ENCODE measurements around the gene DNAH10. TPM values are rescaled to one million over a fixed set of nuclear protein-coding genes. Genes with fewer than 3 reads are reported as not detected.

Gene DNAH10
- total and polyA plus RNA-seq, 2 donors from 2014 or later: 0.24 to 0.28 TPM

DNA sequence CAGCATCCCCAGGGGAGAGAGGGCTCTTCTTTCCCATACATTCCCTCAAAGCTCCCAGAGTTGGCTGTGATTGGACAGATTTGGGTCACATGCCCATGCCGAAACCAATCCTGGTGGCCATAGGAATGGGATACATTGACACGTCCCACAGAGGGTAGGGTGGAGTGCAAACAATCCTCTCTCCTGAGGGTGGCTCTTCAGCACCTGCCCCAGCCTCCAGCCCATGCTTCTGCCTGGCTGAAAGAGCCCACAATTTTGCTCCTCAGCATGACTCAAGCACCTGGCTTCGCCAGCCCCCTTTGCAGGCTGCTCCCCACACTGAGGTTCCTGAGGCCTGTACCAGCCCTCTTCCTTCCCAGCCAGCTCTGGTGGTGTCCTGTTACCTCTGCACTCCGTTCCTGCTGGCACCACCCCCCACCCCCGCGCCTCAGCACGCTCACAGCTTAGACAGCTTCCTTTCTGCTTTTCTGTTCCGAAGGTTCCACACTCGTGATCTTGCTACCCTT is 138.8 kb downstream of the DNAH10 start:
- no peak overlapping the region for H3K4me3 ChIP-seq (ENCODE audit: low read length in 3 of 3)
- H3K36me3 ChIP-seq (ENCODE audit: control insufficient read depth in 2 of 3, insufficient read depth in 3 of 3, low read length in 3 of 3): no peaks in the 10 kb centered on the region
- no peak overlapping the region for H3K9ac ChIP-seq (ENCODE audit: low read length in 3 of 3)
- no peak for TF ChIP-seq CTCF (IDR thresholded peaks at IDR 0.05; ENCODE audit: borderline replicate concordance, extremely low read depth, insufficient read depth)
- H3K9me3 ChIP-seq (ENCODE audit: control insufficient read depth in 2 of 3, insufficient read depth in 1 of 3, low read length in 3 of 3): no peaks in the 10 kb centered on the region
- FAIRE-seq (no peak), DNase-seq (peak in 4 of 5 donors; percentile 76 to 81 (median 77))
- no peaks in the 10 kb centered on the region for H3K4me1 ChIP-seq (ENCODE audit: control insufficient read depth in 2 of 3, insufficient read depth in 2 of 3, low read depth in 1 of 3, low read length in 3 of 3)
- intact Hi-C loops (cut with DNase I): loop anchor here (10.0 kb wide), 1 partner anchor 84 kb away; no protein-coding TSS in a partner anchor
- no peaks in the 10 kb centered on the region for H3K27me3 ChIP-seq (ENCODE audit: control insufficient read depth, insufficient read depth, low read length)
- no peak overlapping the region for H3K27ac ChIP-seq (ENCODE audit: low read depth in 2 of 2, low read length in 2 of 2)

- H3K9ac ChIP-seq (ENCODE audit: low read length in 3 of 3): no peak overlapping the region
- H3K27me3 ChIP-seq (ENCODE audit: control insufficient read depth, insufficient read depth, low read length): no peaks in the 10 kb centered on the region
- no peaks in the 10 kb centered on the region for H3K36me3 ChIP-seq (ENCODE audit: control insufficient read depth in 2 of 3, insufficient read depth in 3 of 3, low read length in 3 of 3)
- intact Hi-C loops (cut with DNase I): loop anchor here (10.0 kb wide), 1 partner anchor 82 kb away; no protein-coding TSS in a partner anchor
- H3K9me3 ChIP-seq (ENCODE audit: control insufficient read depth in 2 of 3, insufficient read depth in 1 of 3, low read length in 3 of 3): no peaks in the 10 kb centered on the region
- no peak overlapping the region for H3K27ac ChIP-seq (ENCODE audit: low read depth in 2 of 2, low read length in 2 of 2)
- H3K4me1 ChIP-seq (ENCODE audit: control insufficient read depth in 2 of 3, insufficient read depth in 2 of 3, low read depth in 1 of 3, low read length in 3 of 3): no peaks in the 10 kb centered on the region
- no peak for FAIRE-seq
- H3K4me3 ChIP-seq (ENCODE audit: low read length in 3 of 3): no peak overlapping the region
- TF ChIP-seq CTCF (IDR thresholded peaks at IDR 0.05; ENCODE audit: borderline replicate concordance, extremely low read depth, insufficient read depth): no peak
- DNase-seq: no peak
These were observed 140.7 kb downstream of the DNAH10 start for GRCh38 chr12:123902821-123903220.

DNA sequence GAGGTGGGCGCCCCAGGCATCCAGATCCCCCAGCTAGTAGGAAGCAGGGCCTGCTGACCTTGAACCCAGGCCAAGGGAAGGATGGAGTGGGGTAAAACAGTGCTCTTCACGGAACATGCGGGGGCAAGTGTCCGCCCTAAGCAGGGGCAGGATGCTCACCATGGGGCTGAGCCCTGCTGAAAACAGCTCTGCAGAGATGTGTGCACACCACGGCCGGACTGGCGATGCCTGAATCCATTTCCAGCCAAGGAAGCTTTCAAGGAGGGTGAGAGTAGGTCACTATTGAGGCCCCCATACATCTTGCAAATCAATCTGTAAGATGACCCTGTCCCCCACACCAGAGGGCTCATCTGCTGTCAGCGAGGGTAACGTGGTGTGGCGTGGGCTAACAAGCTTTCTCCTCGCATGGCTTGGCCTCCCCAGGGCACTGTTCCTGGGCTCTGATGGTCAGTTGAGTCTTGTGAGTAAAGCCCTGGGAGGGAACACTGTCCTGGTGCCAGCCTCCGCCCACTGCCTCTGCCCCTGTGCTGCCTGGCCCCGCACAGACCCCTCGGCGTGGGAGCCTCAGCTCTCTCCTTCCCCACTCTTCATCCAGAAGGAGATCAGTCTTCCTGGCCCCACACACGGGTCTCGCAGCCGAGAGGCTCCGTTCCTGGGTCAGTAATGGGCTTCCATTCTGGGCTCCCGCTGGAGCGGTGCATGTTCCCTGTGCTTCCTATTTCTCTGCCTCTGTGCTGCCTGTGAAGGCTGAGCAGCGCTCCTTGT is 141.4 kb downstream of the DNAH10 start:
- Histone ChIP-seq H3K27ac (ENCODE audit: low read depth in 2 of 2, low read length in 2 of 2) (no peak overlapping the region), H3K4me3 (ENCODE audit: low read length in 3 of 3) (peak overlapping the region in 1 of 3 donors; percentile 14), H3K9ac (ENCODE audit: low read length in 3 of 3) (no peak overlapping the region), H3K9me3 (ENCODE audit: control insufficient read depth in 2 of 3, insufficient read depth in 1 of 3, low read length in 3 of 3) (no peaks in the 10 kb centered on the region), H3K27me3 (ENCODE audit: control insufficient read depth, insufficient read depth, low read length) (no peaks in the 10 kb centered on the region), H3K4me1 (ENCODE audit: control insufficient read depth in 2 of 3, insufficient read depth in 2 of 3, low read depth in 1 of 3, low read length in 3 of 3) (no peaks in the 10 kb centered on the region), H3K36me3 (ENCODE audit: control insufficient read depth in 2 of 3, insufficient read depth in 3 of 3, low read length in 3 of 3) (no peaks in the 10 kb centered on the region)
- FAIRE-seq (no peak), DNase-seq (no peak)
- intact Hi-C loops (cut with DNase I): loop anchor here (10.0 kb wide), 1 partner anchor 81 kb away; no protein-coding TSS in a partner anchor
- TF ChIP-seq CTCF (IDR thresholded peaks at IDR 0.05; ENCODE audit: borderline replicate concordance, extremely low read depth, insufficient read depth): no peak
